H9 (cell line): ENCODE measurements around the gene NLRC3. TPM values are rescaled to one million over a fixed set of nuclear protein-coding genes. Genes with fewer than 3 reads are reported as not detected.

Source experiments
- DNase-seq: peaks from one replicate; pipeline ENCODE4 v3.0.0-alpha.2; 2017
- H2AFZ ChIP-seq: one replicate; pipeline ENCODE4 v1.6.1; 2013; ENCODE audit warnings: mild to moderate bottlenecking, low read length, control low read depth, moderate library complexity
- H2AK5ac ChIP-seq: 2 replicates; pipeline ENCODE4 v1.6.1; 2013; ENCODE audit warnings: low read length, control low read depth, mixed read lengths; ENCODE audit not compliant: insufficient read length
- H2BK120ac ChIP-seq: one replicate; pipeline ENCODE4 v1.6.1; 2013; ENCODE audit warnings: low read depth, mild to moderate bottlenecking, low read length, control low read depth, inconsistent platforms; ENCODE audit not compliant: poor library complexity, severe bottlenecking
- H2BK12ac ChIP-seq: 2 replicates; pipeline ENCODE4 v1.6.1; 2013; ENCODE audit warnings: low read length, control low read depth, mixed read lengths, low read depth; ENCODE audit not compliant: insufficient read length
- H2BK15ac ChIP-seq: 2 replicates; pipeline ENCODE4 v1.6.1; 2013; ENCODE audit warnings: low read depth, low read length, control low read depth
- H2BK20ac ChIP-seq: one replicate; pipeline ENCODE4 v1.6.1; 2013; ENCODE audit warnings: low read depth, mild to moderate bottlenecking, low read length, control low read depth, inconsistent platforms; ENCODE audit not compliant: poor library complexity, severe bottlenecking
- H2BK5ac ChIP-seq: 2 replicates; pipeline ENCODE4 v1.6.1; 2013; ENCODE audit warnings: low read length, control low read depth, mixed read lengths; ENCODE audit not compliant: insufficient read length
- H3K14ac ChIP-seq: 2 replicates; pipeline ENCODE4 v1.6.1; 2013; ENCODE audit warnings: low read length, control low read depth; ENCODE audit not compliant: insufficient read depth
- H3K18ac ChIP-seq: 2 replicates; pipeline ENCODE4 v1.6.1; 2013; ENCODE audit warnings: low read depth, mild to moderate bottlenecking, mixed read lengths, low read length, control low read depth; ENCODE audit not compliant: insufficient read length
- H3K23ac ChIP-seq: 2 replicates; pipeline ENCODE4 v1.6.1; 2013; ENCODE audit warnings: low read length, control low read depth, mixed read lengths, low read depth; ENCODE audit not compliant: insufficient read length
- H3K23me2 ChIP-seq: 2 replicates; pipeline ENCODE4 v1.6.1; 2013; ENCODE audit warnings: low read depth, mild to moderate bottlenecking, mixed read lengths, low read length, control low read depth; ENCODE audit not compliant: insufficient read length, poor library complexity, severe bottlenecking
- H3K27ac ChIP-seq: 2 replicates; pipeline ENCODE4 v1.5.1; 2013; ENCODE audit warnings: low read length, control low read depth, mixed read lengths, low read depth; ENCODE audit not compliant: insufficient read length
- H3K27me3 ChIP-seq: 2 replicates; pipeline ENCODE4 v1.6.1; 2013; ENCODE audit warnings: low read length, control low read depth, inconsistent platforms; ENCODE audit not compliant: insufficient read depth
- H3K4ac ChIP-seq: 2 replicates; pipeline ENCODE4 v1.6.1; 2013; ENCODE audit warnings: low read depth, mild to moderate bottlenecking, control low read depth, inconsistent platforms, low read length, moderate library complexity
- H3K4me1 ChIP-seq: 2 replicates; pipeline ENCODE4 v1.6.1; 2013; ENCODE audit warnings: low read length, control low read depth, inconsistent platforms; ENCODE audit not compliant: insufficient read depth
- H3K4me2 ChIP-seq: 2 replicates; pipeline ENCODE4 v1.6.1; 2013; ENCODE audit warnings: low read length, control low read depth, mixed read lengths; ENCODE audit not compliant: insufficient read length, insufficient read depth
- H3K56ac ChIP-seq: 2 replicates; pipeline ENCODE4 v1.6.1; 2013; ENCODE audit warnings: low read depth, mild to moderate bottlenecking, mixed read lengths, low read length, control low read depth; ENCODE audit not compliant: insufficient read length
- H3K79me1 ChIP-seq: 2 replicates; pipeline ENCODE4 v1.6.1; 2013; ENCODE audit warnings: low read depth, mild to moderate bottlenecking, moderate library complexity, low read length, control low read depth, inconsistent platforms; ENCODE audit not compliant: insufficient read depth, poor library complexity, severe bottlenecking
- H3K79me2 ChIP-seq: 2 replicates; pipeline ENCODE4 v1.6.1; 2013; ENCODE audit warnings: low read length, control low read depth, inconsistent platforms; ENCODE audit not compliant: insufficient read depth
- H3K9ac ChIP-seq: 2 replicates; pipeline ENCODE4 v1.6.1; 2013; ENCODE audit warnings: low read length, control low read depth, mixed read lengths; ENCODE audit not compliant: insufficient read length; ENCODE audit errors: extremely low read depth
- H3K9me3 ChIP-seq: one replicate; pipeline ENCODE4 v1.6.1; 2013; ENCODE audit warnings: low read depth, low read length, inconsistent platforms; ENCODE audit not compliant: control insufficient read depth
- H3T11ph ChIP-seq: one replicate; pipeline ENCODE4 v1.6.1; 2013; ENCODE audit warnings: mild to moderate bottlenecking, low read length, control low read depth, inconsistent platforms
- H4K20me1 ChIP-seq: one replicate; pipeline ENCODE4 v1.6.1; 2013; ENCODE audit not compliant: control insufficient read depth, insufficient read length, insufficient read depth
- H4K5ac ChIP-seq: 2 replicates; pipeline ENCODE4 v1.6.1; 2013; ENCODE audit warnings: low read depth, mild to moderate bottlenecking, mixed read lengths, low read length, control low read depth; ENCODE audit not compliant: insufficient read length
- H4K8ac ChIP-seq: replicated peaks from 2 replicates; pipeline ENCODE4 v1.6.1; 2013; ENCODE audit warnings: low read length, control low read depth, mixed read lengths, low read depth; ENCODE audit not compliant: insufficient read length
- H4K91ac ChIP-seq: 2 replicates; pipeline ENCODE4 v1.6.1; 2013; ENCODE audit warnings: low read depth, mild to moderate bottlenecking, moderate library complexity, mixed read lengths, low read length, control low read depth; ENCODE audit not compliant: insufficient read length
- H3K27ac Mint-ChIP-seq, 3 experiments: 2 replicates in 2 of 3; 3 replicates in 1 of 3; pipeline ENCODE4 v1.8.0; 2020 to 2021; ENCODE audit warnings: mixed read lengths in 3 of 3, mild to moderate bottlenecking in 1 of 3, moderate library complexity in 1 of 3
- H3K27me3 Mint-ChIP-seq: 2 replicates; pipeline ENCODE4 v1.8.0; 2021; ENCODE audit warnings: low read depth, mild to moderate bottlenecking, moderate library complexity, mixed read lengths
- H3K36me3 Mint-ChIP-seq, 3 experiments: 2 replicates in 2 of 3; 3 replicates in 1 of 3; pipeline ENCODE4 v1.8.0; 2020 to 2021; ENCODE audit warnings: low read depth in 3 of 3, mixed read lengths in 3 of 3; ENCODE audit not compliant: insufficient read depth in 1 of 3
- H3K4me1 Mint-ChIP-seq, 2 experiments: 2 replicates each; pipeline ENCODE4 v1.8.0; 2020; ENCODE audit warnings: mixed read lengths in 2 of 2
- H3K4me3 Mint-ChIP-seq, 2 experiments: 2 replicates in 1 of 2; 3 replicates in 1 of 2; pipeline ENCODE4 v1.8.0; 2020 to 2021; ENCODE audit warnings: mild to moderate bottlenecking in 2 of 2, mixed read lengths in 2 of 2, moderate library complexity in 1 of 2
- H3K9me3 Mint-ChIP-seq, 2 experiments: 2 replicates in 1 of 2; 3 replicates in 1 of 2; pipeline ENCODE4 v1.8.0; 2020; ENCODE audit warnings: mild to moderate bottlenecking in 2 of 2, mixed read lengths in 2 of 2, moderate library complexity in 1 of 2
- CTCF ChIP-seq: fragments of 200-600 bp; sonication (generic); conservative IDR thresholded peaks from 3 replicates; pipeline ENCODE4 v1.8.0; 2021; ENCODE audit warnings: antibody characterized with exemption, mild to moderate bottlenecking
- WGBS: extraction: QIAGEN DNeasy Blood & Tissue Kit; methylation state at CpG from one replicate; pipeline ENCODE4 v1.1.7; 2013; ENCODE audit warnings: missing lambda C conversion rate, low lambda C conversion rate, mixed read lengths; ENCODE audit not compliant: insufficient read length; ENCODE audit errors: extremely low coverage; 5-methylcytosine and 5-hydroxymethylcytosine counted together
- total RNA-seq: library from RNA; stranded (reverse); gene quantifications from 2 replicates; pipeline ENCODE4 v1.2.1, GENCODE V29; 2021

NLRC3 gene
- total RNA-seq, 1 experiment from 2014 or later: 0.44 TPM

GRCh38 chr16:3495176-3495575 is 82.0 kb downstream of the NLRC3 start, which contains the start of gene C16orf90:
TSS of gene C16orf90 (minus strand) at chr16:3495489. CDS start at chr16:3495421, 68 bp downstream.
- H3K9me3 Mint-ChIP-seq: no peaks in the 10 kb centered on the region

More at GRCh38 chr16:3495176-3495575, 82.0 kb downstream of the NLRC3 start, which contains the start of gene C16orf90:
- Histone ChIP-seq H3K79me2 (no peaks in the 10 kb centered on the region), H3K23me2 (no peaks in the 10 kb centered on the region), H3K4ac (no peak within 1 kb of the TSS), H4K20me1 (no peaks in the 10 kb centered on the region), H3K27me3 (no peaks in the 10 kb centered on the region), H4K8ac (no peak within 1 kb of the TSS), H3K4me2 (no peak within 1 kb of the TSS), H3K27ac (no peak within 1 kb of the TSS), H2BK15ac (no peak within 1 kb of the TSS), H3T11ph (no peak within 1 kb of the TSS), H3K56ac (no peak within 1 kb of the TSS), H3K23ac (no peak within 1 kb of the TSS), H2BK120ac (no peak within 1 kb of the TSS), H3K18ac (no peak within 1 kb of the TSS), H2AFZ (no peak within 1 kb of the TSS), H4K91ac (no peak within 1 kb of the TSS), H2BK5ac (no peak within 1 kb of the TSS), H3K14ac (no peak within 1 kb of the TSS), H2BK20ac (no peak within 1 kb of the TSS), H3K4me1 (no peaks in the 10 kb centered on the region), H3K9ac (no peak within 1 kb of the TSS), H3K9me3 (no peaks in the 10 kb centered on the region), H2BK12ac (no peak within 1 kb of the TSS), H2AK5ac (no peak within 1 kb of the TSS), H3K79me1 (no peaks in the 10 kb centered on the region), H4K5ac (no peak within 1 kb of the TSS)
- H3K36me3 Mint-ChIP-seq: no peaks in the 10 kb centered on the region
- H3K27ac Mint-ChIP-seq: peak within 1 kb of the TSS in 2 of 3 experiments; percentile 61 to 96; a peak in 3 of 7 replicates
- DNase-seq: no peak
- no CpG with 5 or more reads among the region's 3 CpGs for WGBS
- TF ChIP-seq CTCF: no peak
- peaks cover 10% of the 10 kb centered on the region for H3K27me3 Mint-ChIP-seq
- H3K4me3 Mint-ChIP-seq: peak within 1 kb of the TSS in 1 of 2 experiments; percentile 26; a peak in 1 of 5 replicates
- peaks cover 0 to 2% of the 10 kb centered on the region in 2 experiments; a peak in 1 of 4 replicates for H3K4me1 Mint-ChIP-seq
